MM.1S (cell line): ENCODE measurements around the gene IFIT1.

ENCODE experiments used
- EZH2 ChIP-seq: fragments of 300-600 bp; sonication (generic); optimal IDR thresholded peaks from 2 replicates; pipeline ENCODE3; 2017; ENCODE audit warnings: low read depth, mild to moderate bottlenecking, antibody characterized with exemption, low read length, mixed read lengths
- TF ChIP-seq, protein P1 (sequence below): fragments of 300-600 bp; sonication (generic); IDR thresholded peaks from 2 replicates; pipeline ENCODE4 v1.5.1; 2016; ENCODE audit warnings: antibody characterized with exemption, low read length, mixed read lengths

- TF ChIP-seq, protein P1, sequence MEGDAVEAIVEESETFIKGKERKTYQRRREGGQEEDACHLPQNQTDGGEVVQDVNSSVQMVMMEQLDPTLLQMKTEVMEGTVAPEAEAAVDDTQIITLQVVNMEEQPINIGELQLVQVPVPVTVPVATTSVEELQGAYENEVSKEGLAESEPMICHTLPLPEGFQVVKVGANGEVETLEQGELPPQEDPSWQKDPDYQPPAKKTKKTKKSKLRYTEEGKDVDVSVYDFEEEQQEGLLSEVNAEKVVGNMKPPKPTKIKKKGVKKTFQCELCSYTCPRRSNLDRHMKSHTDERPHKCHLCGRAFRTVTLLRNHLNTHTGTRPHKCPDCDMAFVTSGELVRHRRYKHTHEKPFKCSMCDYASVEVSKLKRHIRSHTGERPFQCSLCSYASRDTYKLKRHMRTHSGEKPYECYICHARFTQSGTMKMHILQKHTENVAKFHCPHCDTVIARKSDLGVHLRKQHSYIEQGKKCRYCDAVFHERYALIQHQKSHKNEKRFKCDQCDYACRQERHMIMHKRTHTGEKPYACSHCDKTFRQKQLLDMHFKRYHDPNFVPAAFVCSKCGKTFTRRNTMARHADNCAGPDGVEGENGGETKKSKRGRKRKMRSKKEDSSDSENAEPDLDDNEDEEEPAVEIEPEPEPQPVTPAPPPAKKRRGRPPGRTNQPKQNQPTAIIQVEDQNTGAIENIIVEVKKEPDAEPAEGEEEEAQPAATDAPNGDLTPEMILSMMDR = no peak
- TF ChIP-seq EZH2 = no peak
Observed at GRCh38 chr10:89348975-89349374, 43.4 kb upstream of the IFIT1 start.
